Aorta (tissue), 4 donors: ENCODE data around the gene ALDH3B1. TPM values are rescaled to one million over a fixed set of nuclear protein-coding genes. Genes with fewer than 3 reads are reported as not detected.

Experiments used
- microRNA-seq, 2 donors: library from miRNA; unstranded; fragments of <30 nt; microRNA quantifications; one replicate each; pipeline ENCODE4 v1.2.0, GENCODE V29; 2020
- polyA plus RNA-seq, 2 donors: library from polyadenylated mRNA; stranded (reverse); fragments of 200-250 nt; gene quantifications; one replicate each; pipeline ENCODE4 v1.2.3, GENCODE V29; 2013
- total RNA-seq, 2 donors: library from RNA; stranded (reverse); fragmentation: NEBNext Ultra II Directional; extraction: Animal tissue kit (Norgen Biotek cat#: 25700); gene quantifications; one replicate each; pipeline ENCODE4 v1.2.1, GENCODE V29; 2021
- donor health status: healthy with polysubstance abuse.
- donor health status: Bipolar disorder and iron deficiency.
- donor health status: DM: no; HTN: no; CAD: no.
- donor health status: DM: yes; HTN: yes; CAD: no.

Gene ALDH3B1
- total and polyA plus RNA-seq, 4 donors: 9.1 to 12.4 (median 10.0) TPM

Small RNA genes lying within 50 kb of the gene (microRNA-seq; reads per million reads assigned to microRNA genes)
- gene MIR4691: 0 reads per million in 2 donors
- gene MIR6753: 0 reads per million in 2 donors
- gene MIR7113: 0 to 1.2 reads per million in 2 donors

Other genes with a start within 250 kb of the ALDH3B1 start
- gene UNC93B1, start 6.2 kb upstream of the ALDH3B1 start, total RNA-seq: 10 to 100 TPM; 20.4 to 32.1 TPM
- gene UNC93B1, start 6.2 kb upstream of the ALDH3B1 start, polyA plus RNA-seq: 10 to 100 TPM in 1 of 2 donors, 1 to 10 TPM in 1; 9.1 to 28.9 TPM
- 10 to 100 TPM; 70.1 to 76.7 TPM for gene NDUFS8, start 20.4 kb downstream of the ALDH3B1 start, total RNA-seq
- gene NDUFS8, start 20.4 kb downstream of the ALDH3B1 start, polyA plus RNA-seq: 100 to 1,000 TPM in 1 of 2 donors, 10 to 100 TPM in 1; 92.0 to 159 TPM
- 100 to 1,000 TPM; 124 to 173 TPM for gene TCIRG1, start 28.7 kb downstream of the ALDH3B1 start, total RNA-seq
- gene TCIRG1, start 28.7 kb downstream of the ALDH3B1 start, polyA plus RNA-seq: 100 to 1,000 TPM in 1 of 2 donors, 10 to 100 TPM in 1; 47.5 to 485 TPM
- 10 to 100 TPM; 15.2 to 19.9 TPM for gene CHKA, start 111.1 kb downstream of the ALDH3B1 start, total RNA-seq
- 1 to 10 TPM; 8.2 to 8.9 TPM for gene CHKA, start 111.1 kb downstream of the ALDH3B1 start, polyA plus RNA-seq
- 10 to 100 TPM; 39.9 to 49.6 TPM for gene KMT5B, start 203.0 kb downstream of the ALDH3B1 start, total RNA-seq
- gene KMT5B, start 203.0 kb downstream of the ALDH3B1 start, polyA plus RNA-seq: 10 to 100 TPM; 24.4 to 27.9 TPM